H9 (cell line): ENCODE results near the gene RASSF8. TPM values are rescaled to one million over a fixed set of nuclear protein-coding genes. Genes with fewer than 3 reads are reported as not detected.

ENCODE experiments used
- DNase-seq: peaks from one replicate; pipeline ENCODE4 v3.0.0-alpha.2; 2017
- H2AFZ ChIP-seq: one replicate; pipeline ENCODE4 v1.6.1; 2013; ENCODE audit warnings: mild to moderate bottlenecking, low read length, control low read depth, moderate library complexity
- H2AK5ac ChIP-seq: 2 replicates; pipeline ENCODE4 v1.6.1; 2013; ENCODE audit warnings: low read length, control low read depth, mixed read lengths; ENCODE audit not compliant: insufficient read length
- H2BK120ac ChIP-seq: one replicate; pipeline ENCODE4 v1.6.1; 2013; ENCODE audit warnings: low read depth, mild to moderate bottlenecking, low read length, control low read depth, inconsistent platforms; ENCODE audit not compliant: poor library complexity, severe bottlenecking
- H2BK12ac ChIP-seq: 2 replicates; pipeline ENCODE4 v1.6.1; 2013; ENCODE audit warnings: low read length, control low read depth, mixed read lengths, low read depth; ENCODE audit not compliant: insufficient read length
- H2BK15ac ChIP-seq: 2 replicates; pipeline ENCODE4 v1.6.1; 2013; ENCODE audit warnings: low read depth, low read length, control low read depth
- H2BK20ac ChIP-seq: one replicate; pipeline ENCODE4 v1.6.1; 2013; ENCODE audit warnings: low read depth, mild to moderate bottlenecking, low read length, control low read depth, inconsistent platforms; ENCODE audit not compliant: poor library complexity, severe bottlenecking
- H2BK5ac ChIP-seq: 2 replicates; pipeline ENCODE4 v1.6.1; 2013; ENCODE audit warnings: low read length, control low read depth, mixed read lengths; ENCODE audit not compliant: insufficient read length
- H3K14ac ChIP-seq: 2 replicates; pipeline ENCODE4 v1.6.1; 2013; ENCODE audit warnings: low read length, control low read depth; ENCODE audit not compliant: insufficient read depth
- H3K18ac ChIP-seq: 2 replicates; pipeline ENCODE4 v1.6.1; 2013; ENCODE audit warnings: low read depth, mild to moderate bottlenecking, mixed read lengths, low read length, control low read depth; ENCODE audit not compliant: insufficient read length
- H3K23ac ChIP-seq: 2 replicates; pipeline ENCODE4 v1.6.1; 2013; ENCODE audit warnings: low read length, control low read depth, mixed read lengths, low read depth; ENCODE audit not compliant: insufficient read length
- H3K23me2 ChIP-seq: 2 replicates; pipeline ENCODE4 v1.6.1; 2013; ENCODE audit warnings: low read depth, mild to moderate bottlenecking, mixed read lengths, low read length, control low read depth; ENCODE audit not compliant: insufficient read length, poor library complexity, severe bottlenecking
- H3K27ac ChIP-seq: 2 replicates; pipeline ENCODE4 v1.5.1; 2013; ENCODE audit warnings: low read length, control low read depth, mixed read lengths, low read depth; ENCODE audit not compliant: insufficient read length
- H3K27me3 ChIP-seq: 2 replicates; pipeline ENCODE4 v1.6.1; 2013; ENCODE audit warnings: low read length, control low read depth, inconsistent platforms; ENCODE audit not compliant: insufficient read depth
- H3K4ac ChIP-seq: 2 replicates; pipeline ENCODE4 v1.6.1; 2013; ENCODE audit warnings: low read depth, mild to moderate bottlenecking, control low read depth, inconsistent platforms, low read length, moderate library complexity
- H3K4me1 ChIP-seq: 2 replicates; pipeline ENCODE4 v1.6.1; 2013; ENCODE audit warnings: low read length, control low read depth, inconsistent platforms; ENCODE audit not compliant: insufficient read depth
- H3K4me2 ChIP-seq: 2 replicates; pipeline ENCODE4 v1.6.1; 2013; ENCODE audit warnings: low read length, control low read depth, mixed read lengths; ENCODE audit not compliant: insufficient read length, insufficient read depth
- H3K56ac ChIP-seq: 2 replicates; pipeline ENCODE4 v1.6.1; 2013; ENCODE audit warnings: low read depth, mild to moderate bottlenecking, mixed read lengths, low read length, control low read depth; ENCODE audit not compliant: insufficient read length
- H3K79me1 ChIP-seq: 2 replicates; pipeline ENCODE4 v1.6.1; 2013; ENCODE audit warnings: low read depth, mild to moderate bottlenecking, moderate library complexity, low read length, control low read depth, inconsistent platforms; ENCODE audit not compliant: insufficient read depth, poor library complexity, severe bottlenecking
- H3K79me2 ChIP-seq: 2 replicates; pipeline ENCODE4 v1.6.1; 2013; ENCODE audit warnings: low read length, control low read depth, inconsistent platforms; ENCODE audit not compliant: insufficient read depth
- H3K9ac ChIP-seq: 2 replicates; pipeline ENCODE4 v1.6.1; 2013; ENCODE audit warnings: low read length, control low read depth, mixed read lengths; ENCODE audit not compliant: insufficient read length; ENCODE audit errors: extremely low read depth
- H3K9me3 ChIP-seq: one replicate; pipeline ENCODE4 v1.6.1; 2013; ENCODE audit warnings: low read depth, low read length, inconsistent platforms; ENCODE audit not compliant: control insufficient read depth
- H3T11ph ChIP-seq: one replicate; pipeline ENCODE4 v1.6.1; 2013; ENCODE audit warnings: mild to moderate bottlenecking, low read length, control low read depth, inconsistent platforms
- H4K20me1 ChIP-seq: one replicate; pipeline ENCODE4 v1.6.1; 2013; ENCODE audit not compliant: control insufficient read depth, insufficient read length, insufficient read depth
- H4K5ac ChIP-seq: 2 replicates; pipeline ENCODE4 v1.6.1; 2013; ENCODE audit warnings: low read depth, mild to moderate bottlenecking, mixed read lengths, low read length, control low read depth; ENCODE audit not compliant: insufficient read length
- H4K8ac ChIP-seq: replicated peaks from 2 replicates; pipeline ENCODE4 v1.6.1; 2013; ENCODE audit warnings: low read length, control low read depth, mixed read lengths, low read depth; ENCODE audit not compliant: insufficient read length
- H4K91ac ChIP-seq: 2 replicates; pipeline ENCODE4 v1.6.1; 2013; ENCODE audit warnings: low read depth, mild to moderate bottlenecking, moderate library complexity, mixed read lengths, low read length, control low read depth; ENCODE audit not compliant: insufficient read length
- H3K27ac Mint-ChIP-seq, 3 experiments: 2 replicates in 2 of 3; 3 replicates in 1 of 3; pipeline ENCODE4 v1.8.0; 2020 to 2021; ENCODE audit warnings: mixed read lengths in 3 of 3, mild to moderate bottlenecking in 1 of 3, moderate library complexity in 1 of 3
- H3K27me3 Mint-ChIP-seq: 2 replicates; pipeline ENCODE4 v1.8.0; 2021; ENCODE audit warnings: low read depth, mild to moderate bottlenecking, moderate library complexity, mixed read lengths
- H3K36me3 Mint-ChIP-seq, 3 experiments: 2 replicates in 2 of 3; 3 replicates in 1 of 3; pipeline ENCODE4 v1.8.0; 2020 to 2021; ENCODE audit warnings: low read depth in 3 of 3, mixed read lengths in 3 of 3; ENCODE audit not compliant: insufficient read depth in 1 of 3
- H3K4me1 Mint-ChIP-seq, 2 experiments: 2 replicates each; pipeline ENCODE4 v1.8.0; 2020; ENCODE audit warnings: mixed read lengths in 2 of 2
- H3K4me3 Mint-ChIP-seq, 2 experiments: 2 replicates in 1 of 2; 3 replicates in 1 of 2; pipeline ENCODE4 v1.8.0; 2020 to 2021; ENCODE audit warnings: mild to moderate bottlenecking in 2 of 2, mixed read lengths in 2 of 2, moderate library complexity in 1 of 2
- H3K9me3 Mint-ChIP-seq, 2 experiments: 2 replicates in 1 of 2; 3 replicates in 1 of 2; pipeline ENCODE4 v1.8.0; 2020; ENCODE audit warnings: mild to moderate bottlenecking in 2 of 2, mixed read lengths in 2 of 2, moderate library complexity in 1 of 2
- CTCF ChIP-seq: fragments of 200-600 bp; sonication (generic); conservative IDR thresholded peaks from 3 replicates; pipeline ENCODE4 v1.8.0; 2021; ENCODE audit warnings: antibody characterized with exemption, mild to moderate bottlenecking
- WGBS: extraction: QIAGEN DNeasy Blood & Tissue Kit; methylation state at CpG from one replicate; pipeline ENCODE4 v1.1.7; 2013; ENCODE audit warnings: missing lambda C conversion rate, low lambda C conversion rate, mixed read lengths; ENCODE audit not compliant: insufficient read length; ENCODE audit errors: extremely low coverage; 5-methylcytosine and 5-hydroxymethylcytosine counted together
- total RNA-seq: library from RNA; stranded (reverse); gene quantifications from 2 replicates; pipeline ENCODE4 v1.2.1, GENCODE V29; 2021

RASSF8 gene
- total RNA-seq, 1 experiment from 2014 or later, result 38.8 TPM

- Mint-ChIP-seq H3K4me3 (no peak overlapping the region), H3K4me1 (peaks cover 4 to 8% of the 10 kb centered on the region in 2 experiments; a peak in 3 of 4 replicates), H3K9me3 (no peaks in the 10 kb centered on the region), H3K27ac (0 out of 7 replicates have a peak overlapping the region, but pooled peaks of 1 of the 3 experiments have one; percentile 42), H3K27me3 (no peaks in the 10 kb centered on the region), H3K36me3 (no peaks in the 10 kb centered on the region)
- no peak overlapping the region for H2BK12ac ChIP-seq
- no peaks in the 10 kb centered on the region for H3K27me3 ChIP-seq
- no peaks in the 10 kb centered on the region for H3K79me2 ChIP-seq
- no peaks in the 10 kb centered on the region for H4K20me1 ChIP-seq
- no peak overlapping the region for H3K27ac ChIP-seq
- DNase-seq, result no peak
- no peaks in the 10 kb centered on the region for H3K9me3 ChIP-seq
- H2BK5ac ChIP-seq, result no peak overlapping the region
- H3K23ac ChIP-seq, result no peak overlapping the region
- no peak overlapping the region for H3T11ph ChIP-seq
- no peaks in the 10 kb centered on the region for H3K23me2 ChIP-seq
- H3K18ac ChIP-seq, result no peak overlapping the region
- no peak for TF ChIP-seq CTCF
- H2BK120ac ChIP-seq, result no peak overlapping the region
- no peak overlapping the region for H2BK20ac ChIP-seq
- H3K4me1 ChIP-seq, result no peaks in the 10 kb centered on the region
- no peak overlapping the region for H4K91ac ChIP-seq
- H4K8ac ChIP-seq, result no peak overlapping the region
- H2BK15ac ChIP-seq, result no peak overlapping the region
- no peak overlapping the region for H3K9ac ChIP-seq
- H3K14ac ChIP-seq, result no peak overlapping the region
- no peak overlapping the region for H3K4ac ChIP-seq
- H3K79me1 ChIP-seq, result no peaks in the 10 kb centered on the region
- H4K5ac ChIP-seq, result no peak overlapping the region
- no peak overlapping the region for H2AFZ ChIP-seq
- H3K56ac ChIP-seq, result no peak overlapping the region
- no CpG with 5 or more reads among the region's 7 CpGs for WGBS
- H3K4me2 ChIP-seq, result no peak overlapping the region
- no peak overlapping the region for H2AK5ac ChIP-seq
Measured at GRCh38 chr12:25924491-25925001, 33.9 kb upstream of the RASSF8 start.
